Measurements from ENCODE around the gene CYP3A7.
"Not testable (repeated sequence)": the region's sequence is repeated elsewhere in the genome, so short reads cannot be mapped to it uniquely, and the experiment has no call there.

The CYP3A7 gene

DNA sequence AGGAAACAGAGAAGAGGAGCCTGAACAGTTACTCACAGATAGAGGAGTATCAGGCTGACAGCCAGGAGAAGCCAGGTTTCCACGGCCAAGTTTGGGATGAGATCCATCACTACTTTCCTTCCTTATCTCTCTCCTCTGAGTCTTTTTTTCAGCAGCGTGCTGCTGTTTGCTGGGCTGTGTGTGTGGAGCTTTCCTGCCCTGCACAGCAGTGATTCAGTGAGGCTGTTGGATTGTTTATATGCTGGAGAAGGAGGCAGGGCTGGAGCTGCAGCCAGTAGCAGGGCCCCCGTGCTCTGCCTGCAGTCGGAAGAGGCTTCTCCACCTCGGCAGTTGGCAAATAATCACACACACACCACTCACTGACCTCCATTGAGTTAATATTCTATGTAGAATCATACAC, at the start of gene CYP3A7:
CYP3A7 (minus strand) TSS at position 210 of the 400 bp plus-strand sequence; CDS start at position 107, 103 bp downstream.
- no peak for DNase-seq

GRCh38 chr7:99784007-99784406, 49.0 kb upstream of the CYP3A7 start, which contains the start of gene CYP3A4:
TSS of gene CYP3A4 (minus strand) at chr7:99784184. CDS start at chr7:99784081, 103 bp downstream.
- no peak for DNase-seq

DNA sequence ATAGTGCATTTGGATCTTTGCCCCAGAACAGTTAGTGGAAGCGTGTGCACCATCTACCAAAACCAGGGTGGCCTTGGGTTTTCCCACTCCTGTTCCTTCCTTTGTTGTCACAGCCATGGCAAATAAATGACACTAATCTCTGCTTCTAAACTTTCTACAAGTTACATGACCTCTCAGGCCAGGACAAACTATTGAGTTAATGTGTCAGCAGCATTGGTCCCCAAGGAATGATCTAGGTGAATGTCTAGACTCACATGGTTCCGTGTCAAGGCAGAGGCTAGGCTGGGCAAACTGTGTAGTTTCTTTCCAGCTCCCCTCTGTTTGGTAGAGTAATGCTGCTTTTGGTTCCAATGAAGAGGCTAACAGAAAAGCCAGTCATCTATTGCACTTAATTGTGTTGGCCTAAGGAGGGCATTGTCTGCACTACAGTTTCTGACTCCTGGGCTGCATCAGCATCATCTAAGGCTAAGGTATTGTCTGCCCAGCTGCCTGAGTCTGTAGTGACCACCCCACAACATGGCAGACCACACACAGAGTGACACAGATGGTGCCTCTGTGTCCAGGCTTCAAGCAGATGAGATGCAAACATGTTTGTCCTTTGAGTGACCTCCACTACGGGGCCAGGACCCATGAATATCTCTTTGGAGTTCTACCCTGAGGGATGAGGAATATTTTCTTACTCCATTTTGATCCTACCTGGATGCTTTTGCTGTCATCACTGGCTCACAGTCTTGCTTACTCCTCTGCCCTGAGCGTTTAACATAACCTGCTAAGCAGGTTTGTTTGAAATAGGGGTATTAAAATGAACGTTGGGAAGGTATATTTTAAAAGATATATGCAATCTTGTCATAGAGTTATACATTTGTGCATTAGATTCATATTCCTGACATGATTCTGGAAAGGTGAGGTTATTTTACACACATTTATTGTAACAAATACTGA, 47.3 kb upstream of the CYP3A7 start:
- no peak for DNase-seq

- no peak for DNase-seq
Measured at GRCh38 chr7:99780588-99780987, 45.6 kb upstream of the CYP3A7 start.

DNA sequence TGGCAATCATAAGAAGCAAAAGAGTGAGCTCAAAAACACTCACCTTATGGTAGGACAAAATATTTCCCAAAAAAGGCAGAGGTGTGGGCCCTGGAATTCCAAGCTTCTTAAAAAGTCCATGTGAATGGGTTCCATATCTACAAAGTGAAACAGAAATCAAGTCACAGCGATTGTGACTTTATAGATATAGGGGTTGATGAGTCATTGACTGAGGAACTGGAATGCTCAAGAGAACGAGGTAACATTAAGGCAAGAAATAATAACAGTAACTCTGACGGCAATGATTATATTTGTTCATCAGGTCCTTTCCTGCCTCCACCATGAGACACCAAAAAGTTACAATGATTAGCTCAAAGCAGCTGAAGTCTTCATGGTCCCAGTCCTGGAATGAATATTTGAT, 45.0 kb upstream of the CYP3A7 start:
- DNase-seq = no peak

GRCh38 chr7:99778880-99779279, 43.9 kb upstream of the CYP3A7 start:
- DNase-seq = no peak

DNA sequence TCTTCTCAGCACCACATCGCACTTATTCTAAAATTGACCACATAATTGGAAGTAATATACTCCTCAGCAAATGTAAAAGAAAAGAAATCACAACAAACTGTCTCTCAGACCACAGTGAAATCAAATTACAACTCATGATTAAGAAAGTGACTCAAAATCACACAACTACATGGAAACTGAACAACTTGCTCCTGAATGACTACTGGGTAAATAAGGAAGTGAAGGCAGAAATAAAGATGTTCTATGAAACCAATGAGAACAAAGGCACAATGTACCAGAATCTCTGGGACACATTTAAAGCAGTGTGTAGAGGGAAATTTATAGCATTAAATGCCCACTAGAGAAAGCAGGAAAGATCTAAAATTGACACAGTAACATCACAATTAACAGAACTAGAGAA, 38.4 kb upstream of the CYP3A7 start:
- not testable (repeated sequence) for DNase-seq

GRCh38 chr7:99772565-99772964, 37.6 kb upstream of the CYP3A7 start:
- no peak for DNase-seq

GRCh38 chr7:99769494-99769893, 34.5 kb upstream of the CYP3A7 start:
- not testable (repeated sequence) for DNase-seq

- no peak for DNase-seq
Measured at GRCh38 chr7:99768471-99768870, 33.5 kb upstream of the CYP3A7 start.

GRCh38 chr7:99767662-99768061, 32.7 kb upstream of the CYP3A7 start:
- no peak for DNase-seq

GRCh38 chr7:99766484-99767099, 31.6 kb upstream of the CYP3A7 start:
- DNase-seq = no peak

GRCh38 chr7:99764478-99764877, 29.5 kb upstream of the CYP3A7 start:
- DNase-seq = no peak

DNA sequence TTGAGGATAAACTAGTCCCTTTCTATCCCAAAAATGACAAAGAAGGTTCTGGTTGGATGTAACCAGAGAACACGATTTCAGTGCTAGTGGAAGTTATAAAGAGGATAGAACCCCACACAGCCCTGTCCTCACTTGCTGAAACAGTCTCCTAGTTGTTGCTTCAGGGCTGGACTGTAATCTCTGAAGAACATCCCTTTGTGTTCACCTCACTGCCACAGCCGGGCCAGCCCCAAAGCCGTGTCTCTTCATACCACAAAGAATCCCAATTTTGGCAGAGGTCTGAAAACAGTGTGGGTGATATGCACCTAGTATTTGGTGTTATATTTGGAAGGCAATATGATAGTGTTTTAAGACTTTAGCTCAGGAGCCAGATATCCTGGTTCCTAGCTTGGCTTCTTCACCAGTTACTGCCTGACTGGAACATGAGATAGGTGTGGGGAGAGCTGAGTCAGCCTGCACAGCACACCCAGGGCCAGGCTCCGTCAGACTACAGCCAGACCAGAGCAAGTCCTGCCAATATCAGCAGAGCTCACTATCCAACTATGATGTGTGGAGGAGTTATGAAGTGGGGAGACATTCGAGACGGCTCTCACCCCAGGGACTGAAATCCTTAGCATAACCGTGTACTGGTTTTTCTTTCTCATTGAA, 27.8 kb upstream of the CYP3A7 start:
- no peak for DNase-seq

- no peak for DNase-seq
Measured at GRCh38 chr7:99755085-99755484, 20.1 kb upstream of the CYP3A7 start.

DNA sequence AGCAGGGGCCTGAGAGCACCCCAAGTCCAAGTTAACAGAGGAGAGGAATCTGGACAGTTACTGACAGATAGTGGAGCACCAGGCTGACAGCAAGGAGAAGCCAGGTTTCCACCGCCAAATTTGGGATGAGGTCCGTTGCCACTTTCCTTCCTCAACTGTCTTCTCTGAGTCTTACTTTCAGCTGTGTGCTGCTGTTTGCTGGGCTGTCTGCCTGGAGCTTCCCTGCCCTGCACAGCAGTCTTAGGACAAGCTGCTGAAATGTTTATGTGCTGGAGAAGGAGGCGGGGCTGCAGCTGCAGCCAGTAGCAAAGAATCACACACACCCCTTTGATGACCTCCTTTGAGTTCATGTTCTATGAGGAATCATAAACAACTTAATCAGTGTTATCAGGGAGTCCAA, 17.4 kb upstream of the CYP3A7 start:
- no peak for DNase-seq

- DNase-seq = not testable (repeated sequence)
Measured at GRCh38 chr7:99751322-99752052, 16.5 kb upstream of the CYP3A7 start.

GRCh38 chr7:99748846-99749579, 14.0 kb upstream of the CYP3A7 start:
- DNase-seq = no peak

- DNase-seq = not testable (repeated sequence)
Measured at GRCh38 chr7:99746915-99747314, 11.9 kb upstream of the CYP3A7 start.

DNA sequence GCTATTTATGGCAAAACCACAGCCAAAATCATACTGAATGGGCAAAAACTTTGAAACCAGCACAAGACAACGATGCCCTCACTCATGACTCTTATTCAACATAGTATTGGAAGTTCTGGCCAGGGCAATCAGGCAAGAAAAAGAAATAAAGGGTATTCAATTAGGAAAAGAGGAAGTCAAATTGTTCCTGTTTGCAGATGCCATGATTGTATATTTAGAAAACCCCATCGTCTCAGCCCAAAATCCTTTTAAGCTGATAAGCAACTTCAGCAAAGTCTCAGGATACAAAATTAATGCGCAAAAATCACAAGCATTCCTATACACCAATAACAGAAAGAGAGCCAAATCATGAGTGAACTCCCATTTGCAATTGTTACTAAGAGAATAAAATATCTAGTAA, 10.4 kb upstream of the CYP3A7 start:
- DNase-seq = not testable (repeated sequence)

GRCh38 chr7:99742737-99743394, 7.9 kb upstream of the CYP3A7 start:
- DNase-seq = no peak

GRCh38 chr7:99741441-99741795, 6.4 kb upstream of the CYP3A7 start:
- no peak for DNase-seq
